KOPT-K1 (cell line): ENCODE measurements around the gene ZNF180.
"Not testable (repeated sequence)": the region's sequence is repeated elsewhere in the genome, so short reads cannot be mapped to it uniquely, and the experiment has no call there.

Experiments used
- H3K27ac ChIP-seq: fragments of 200-600 bp; sonication (generic); 2 replicates; pipeline ENCODE4 v1.5.1; 2016; ENCODE audit warnings: antibody characterized with exemption, mild to moderate bottlenecking, low read depth, low read length; ENCODE audit not compliant: poor library complexity, severe bottlenecking
- H3K36me3 ChIP-seq: fragments of 200-600 bp; sonication (generic); 2 replicates; pipeline ENCODE4 v1.5.1; 2017; ENCODE audit warnings: antibody characterized with exemption, mild to moderate bottlenecking, low read length, moderate library complexity; ENCODE audit not compliant: insufficient read depth
- H3K9me3 ChIP-seq: fragments of 200-600 bp; sonication (generic); 2 replicates; pipeline ENCODE4 v1.5.1; 2017; ENCODE audit warnings: antibody characterized with exemption, low read length, mild to moderate bottlenecking; ENCODE audit not compliant: insufficient read depth, poor library complexity, severe bottlenecking

The ZNF180 gene

GRCh38 chr19:44517146-44517545 lies 16.8 kb upstream of the ZNF180 start:
- H3K36me3 ChIP-seq = no peaks in the 10 kb centered on the region
- H3K27ac ChIP-seq = no peak overlapping the region
- H3K9me3 ChIP-seq = peaks cover 26% of the 10 kb centered on the region

GRCh38 chr19:44515907-44516306 lies 15.6 kb upstream of the ZNF180 start:
- no peaks in the 10 kb centered on the region for H3K36me3 ChIP-seq
- H3K27ac ChIP-seq = no peak overlapping the region
- H3K9me3 ChIP-seq = peaks cover 26% of the 10 kb centered on the region

GRCh38 chr19:44515031-44515430 lies 14.7 kb upstream of the ZNF180 start:
- no peak overlapping the region for H3K27ac ChIP-seq
- peaks cover 19% of the 10 kb centered on the region for H3K9me3 ChIP-seq
- no peaks in the 10 kb centered on the region for H3K36me3 ChIP-seq

GRCh38 chr19:44512326-44513298 lies 12.3 kb upstream of the ZNF180 start:
- Histone ChIP-seq H3K27ac (no peak overlapping the region), H3K9me3 (peaks cover 14% of the 10 kb centered on the region), H3K36me3 (no peaks in the 10 kb centered on the region)

GRCh38 chr19:44509478-44509877 lies 9.2 kb upstream of the ZNF180 start:
- Histone ChIP-seq H3K27ac (no peak overlapping the region), H3K9me3 (peaks cover 27% of the 10 kb centered on the region), H3K36me3 (no peaks in the 10 kb centered on the region)

GRCh38 chr19:44499559-44499958 lies 763 bp downstream of the ZNF180 start:
- Histone ChIP-seq H3K9me3 (peaks cover 75% of the 10 kb centered on the region), H3K36me3 (peaks cover 47% of the 10 kb centered on the region), H3K27ac (peak overlapping the region; percentile 87)

GRCh38 chr19:44498988-44499387 lies 1.3 kb downstream of the ZNF180 start:
- Histone ChIP-seq H3K9me3 (peaks cover 75% of the 10 kb centered on the region), H3K36me3 (peaks cover 52% of the 10 kb centered on the region), H3K27ac (no peak overlapping the region)

- peaks cover 89% of the 10 kb centered on the region for H3K9me3 ChIP-seq
- H3K36me3 ChIP-seq = peaks cover 75% of the 10 kb centered on the region
- no peak overlapping the region for H3K27ac ChIP-seq
Observed at GRCh38 chr19:44496711-44497110, 3.6 kb downstream of the ZNF180 start.

GRCh38 chr19:44476559-44477408 lies 23.5 kb downstream of the ZNF180 start:
- Histone ChIP-seq H3K36me3 (peaks cover 75% of the 10 kb centered on the region), H3K9me3 (peaks cover 100% of the 10 kb centered on the region), H3K27ac (no peak overlapping the region)

GRCh38 chr19:44468730-44469129 lies 31.6 kb downstream of the ZNF180 start:
- not testable (repeated sequence) for H3K36me3 ChIP-seq, H3K27ac ChIP-seq
- peaks cover 70% of the 10 kb centered on the region for H3K9me3 ChIP-seq

- H3K27ac ChIP-seq, H3K36me3 ChIP-seq: not testable (repeated sequence)
- peaks cover 24% of the 10 kb centered on the region for H3K9me3 ChIP-seq
Observed at GRCh38 chr19:44462600-44463286, 37.6 kb downstream of the ZNF180 start.

- not testable (repeated sequence) for H3K27ac ChIP-seq, H3K36me3 ChIP-seq
- H3K9me3 ChIP-seq = peaks cover 39% of the 10 kb centered on the region
Observed at GRCh38 chr19:44456016-44456415, 44.3 kb downstream of the ZNF180 start.

GRCh38 chr19:44455100-44455499 lies 45.2 kb downstream of the ZNF180 start:
- peaks cover 39% of the 10 kb centered on the region for H3K9me3 ChIP-seq
- H3K27ac ChIP-seq = no peak overlapping the region
- H3K36me3 ChIP-seq = no peaks in the 10 kb centered on the region

GRCh38 chr19:44452367-44452766 lies 48.0 kb downstream of the ZNF180 start:
- no peaks in the 10 kb centered on the region for H3K36me3 ChIP-seq
- peaks cover 42% of the 10 kb centered on the region for H3K9me3 ChIP-seq
- no peak overlapping the region for H3K27ac ChIP-seq

- Histone ChIP-seq H3K9me3 (peaks cover 36% of the 10 kb centered on the region), H3K27ac (no peak overlapping the region), H3K36me3 (no peaks in the 10 kb centered on the region)
Observed at GRCh38 chr19:44451687-44452086, 48.6 kb downstream of the ZNF180 start.
